NB4 (cell line): ENCODE data around the gene NEO1.

Experiments used
- CTCF ChIP-seq: IDR thresholded peaks from one replicate; pipeline ENCODE4 v1.5.1; 2012; ENCODE audit warnings: low read depth, low read length
- MAX ChIP-seq: IDR thresholded peaks from 2 replicates; pipeline ENCODE4 v1.6.1; 2011; ENCODE audit warnings: low read depth, low read length
- MYC ChIP-seq: IDR thresholded peaks from 2 replicates; pipeline ENCODE4 v1.6.1; 2011; ENCODE audit warnings: low read depth, low read length
- POLR2A ChIP-seq: IDR thresholded peaks from 2 replicates; pipeline ENCODE4 v1.6.1; 2011; ENCODE audit warnings: mild to moderate bottlenecking; ENCODE audit not compliant: insufficient read length; ENCODE audit errors: extremely low read depth

GRCh38 chr15:73321496-73322450 lies 269.5 kb downstream of the NEO1 start:
- TF ChIP-seq CTCF: no peak
- no peak for TF ChIP-seq POLR2A
- no peak for TF ChIP-seq MAX
- no peak for TF ChIP-seq MYC
